Measurements from ENCODE around the gene LRRC36.

Gene LRRC36

DNA sequence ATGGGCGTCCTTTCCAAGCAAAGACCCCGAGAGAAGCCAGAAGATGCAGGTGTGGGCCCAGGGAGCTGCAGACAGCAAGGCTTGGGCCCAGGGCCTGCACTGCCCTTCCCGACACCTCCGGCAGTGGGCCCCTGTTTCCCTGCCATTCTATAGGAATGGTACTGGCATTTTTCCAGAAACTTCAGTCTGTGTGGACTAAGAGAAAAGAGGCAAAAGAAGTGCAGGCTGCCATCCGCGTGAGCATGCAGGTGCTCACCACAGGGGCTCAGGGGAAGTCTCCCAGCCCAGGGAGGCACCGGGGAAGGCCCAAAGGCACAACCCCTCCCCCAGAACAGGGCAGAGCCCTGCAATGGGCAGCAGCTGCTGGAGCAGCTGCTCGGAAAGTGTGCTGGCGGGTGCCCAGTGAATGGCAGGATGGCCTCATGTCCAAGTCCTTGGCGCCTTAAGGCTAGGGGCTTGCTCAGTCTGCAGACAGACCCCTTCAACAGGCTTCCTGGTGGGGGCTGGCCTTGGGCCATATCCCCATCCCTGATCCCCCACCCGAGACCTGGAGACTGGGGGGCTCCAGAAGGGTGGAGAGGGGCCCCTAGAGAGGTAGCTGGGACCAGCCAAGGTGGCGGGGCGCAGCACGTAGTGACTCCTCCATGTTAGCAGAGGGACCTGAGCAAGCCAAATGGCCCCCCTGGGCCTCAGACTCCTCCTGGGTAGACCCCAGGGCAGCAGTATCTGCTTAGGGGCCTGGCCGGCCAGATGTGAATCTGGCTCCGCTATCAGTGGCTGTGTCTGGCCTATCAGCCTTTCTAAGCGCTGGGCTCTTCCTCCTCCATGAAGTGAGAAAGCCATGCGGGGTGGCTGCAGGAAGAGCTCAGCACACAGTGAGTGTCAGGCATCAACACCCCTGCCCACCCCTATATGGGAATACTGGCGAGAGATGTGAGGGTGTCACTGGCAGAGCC, 73.4 kb downstream of the LRRC36 start:
- H3K79me2 ChIP-seq (ENCODE audit: insufficient read depth, low read length) = no peaks in the 10 kb centered on the region

DNA sequence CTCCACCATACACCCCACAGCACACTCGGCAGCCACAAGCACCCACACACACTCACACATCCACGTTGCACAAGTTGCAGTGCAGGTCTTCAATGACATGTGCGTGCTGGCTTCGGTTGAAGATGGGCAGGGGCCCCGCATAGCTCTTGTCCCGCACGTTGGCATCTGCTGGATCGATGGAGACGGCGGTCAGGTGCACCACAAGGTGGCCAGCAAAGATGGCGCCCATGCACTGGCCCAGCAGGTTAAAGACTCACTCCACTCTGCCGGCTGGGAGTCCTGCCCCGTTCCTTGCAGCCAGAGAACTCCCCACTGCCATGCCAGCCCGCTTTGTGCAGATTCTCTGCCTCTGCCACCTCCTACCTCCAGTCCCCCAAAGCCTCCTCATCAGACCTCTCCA, 74.3 kb downstream of the LRRC36 start:
- Histone ChIP-seq H4K20me1 (ENCODE audit: insufficient read depth, low read length, poor library complexity, severe bottlenecking) (no peaks in the 10 kb centered on the region), H3K4me1 (ENCODE audit: insufficient read depth, low read length, poor library complexity, severe bottlenecking) (peaks cover 9% of the 10 kb centered on the region), H3K36me3 (ENCODE audit: insufficient read depth, low read length) (no peaks in the 10 kb centered on the region), H3K4me3 (ENCODE audit: low read length, poor library complexity, severe bottlenecking) (no peak overlapping the region), H3K79me2 (ENCODE audit: insufficient read depth, low read length) (no peaks in the 10 kb centered on the region), H3K27me3 (ENCODE audit: insufficient read depth, low read length, poor library complexity, severe bottlenecking) (no peaks in the 10 kb centered on the region), H2AFZ (ENCODE audit: low read length) (no peak overlapping the region), H3K9me3 (ENCODE audit: insufficient read depth, low read depth, low read length) (no peaks in the 10 kb centered on the region), H3K9ac (ENCODE audit: low read depth, low read length, poor library complexity, severe bottlenecking) (no peak overlapping the region), H3F3A (ENCODE audit: low read depth) (no peaks in the 10 kb centered on the region), H3K4me2 (ENCODE audit: low read depth, low read length, poor library complexity, severe bottlenecking) (no peak overlapping the region), H3K9me2 (replicated peaks; ENCODE audit: low read depth, low read length) (no peaks in the 10 kb centered on the region)
- TF ChIP-seq, protein P1, sequence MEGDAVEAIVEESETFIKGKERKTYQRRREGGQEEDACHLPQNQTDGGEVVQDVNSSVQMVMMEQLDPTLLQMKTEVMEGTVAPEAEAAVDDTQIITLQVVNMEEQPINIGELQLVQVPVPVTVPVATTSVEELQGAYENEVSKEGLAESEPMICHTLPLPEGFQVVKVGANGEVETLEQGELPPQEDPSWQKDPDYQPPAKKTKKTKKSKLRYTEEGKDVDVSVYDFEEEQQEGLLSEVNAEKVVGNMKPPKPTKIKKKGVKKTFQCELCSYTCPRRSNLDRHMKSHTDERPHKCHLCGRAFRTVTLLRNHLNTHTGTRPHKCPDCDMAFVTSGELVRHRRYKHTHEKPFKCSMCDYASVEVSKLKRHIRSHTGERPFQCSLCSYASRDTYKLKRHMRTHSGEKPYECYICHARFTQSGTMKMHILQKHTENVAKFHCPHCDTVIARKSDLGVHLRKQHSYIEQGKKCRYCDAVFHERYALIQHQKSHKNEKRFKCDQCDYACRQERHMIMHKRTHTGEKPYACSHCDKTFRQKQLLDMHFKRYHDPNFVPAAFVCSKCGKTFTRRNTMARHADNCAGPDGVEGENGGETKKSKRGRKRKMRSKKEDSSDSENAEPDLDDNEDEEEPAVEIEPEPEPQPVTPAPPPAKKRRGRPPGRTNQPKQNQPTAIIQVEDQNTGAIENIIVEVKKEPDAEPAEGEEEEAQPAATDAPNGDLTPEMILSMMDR (conservative IDR thresholded peaks at IDR 0.05; ENCODE audit: low read length) = no peak
- no peak for TF ChIP-seq EZH2phosphoT487 (IDR thresholded peaks at IDR 0.05; ENCODE audit: borderline replicate concordance)

More for the DNA sequence above, 73.4 kb downstream of the LRRC36 start:
- no peaks in the 10 kb centered on the region for H4K20me1 ChIP-seq (ENCODE audit: insufficient read depth, low read length, poor library complexity, severe bottlenecking)
- no peaks in the 10 kb centered on the region for H3K9me2 ChIP-seq (replicated peaks; ENCODE audit: low read depth, low read length)
- no peak overlapping the region for H3K9ac ChIP-seq (ENCODE audit: low read depth, low read length, poor library complexity, severe bottlenecking)
- H3K4me2 ChIP-seq (ENCODE audit: low read depth, low read length, poor library complexity, severe bottlenecking) = no peak overlapping the region
- no peaks in the 10 kb centered on the region for H3K36me3 ChIP-seq (ENCODE audit: insufficient read depth, low read length)
- H2AFZ ChIP-seq (ENCODE audit: low read length) = no peak overlapping the region
- TF ChIP-seq, protein P1 (conservative IDR thresholded peaks at IDR 0.05; ENCODE audit: low read length) = no peak
- TF ChIP-seq EZH2phosphoT487 (IDR thresholded peaks at IDR 0.05; ENCODE audit: borderline replicate concordance) = no peak
- no peaks in the 10 kb centered on the region for H3K27me3 ChIP-seq (ENCODE audit: insufficient read depth, low read length, poor library complexity, severe bottlenecking)
- H3K4me1 ChIP-seq (ENCODE audit: insufficient read depth, low read length, poor library complexity, severe bottlenecking) = peaks cover 9% of the 10 kb centered on the region
- H3F3A ChIP-seq (ENCODE audit: low read depth) = no peaks in the 10 kb centered on the region
- no peaks in the 10 kb centered on the region for H3K9me3 ChIP-seq (ENCODE audit: insufficient read depth, low read depth, low read length)
- H3K4me3 ChIP-seq (ENCODE audit: low read length, poor library complexity, severe bottlenecking) = no peak overlapping the region

GRCh38 chr16:67403976-67404555, 77.5 kb downstream of the LRRC36 start:
- H3K27me3 ChIP-seq (ENCODE audit: insufficient read depth, low read length, poor library complexity, severe bottlenecking) = no peaks in the 10 kb centered on the region
- H3K9me2 ChIP-seq (replicated peaks; ENCODE audit: low read depth, low read length) = no peaks in the 10 kb centered on the region
- no peaks in the 10 kb centered on the region for H3F3A ChIP-seq (ENCODE audit: low read depth)
- H2AFZ ChIP-seq (ENCODE audit: low read length) = peak overlapping the region; percentile 33
- H3K4me2 ChIP-seq (ENCODE audit: low read depth, low read length, poor library complexity, severe bottlenecking) = peak overlapping the region; percentile 20
- no peak overlapping the region for H3K9ac ChIP-seq (ENCODE audit: low read depth, low read length, poor library complexity, severe bottlenecking)
- TF ChIP-seq EZH2phosphoT487 (IDR thresholded peaks at IDR 0.05; ENCODE audit: borderline replicate concordance) = no peak
- TF ChIP-seq, protein P1 (conservative IDR thresholded peaks at IDR 0.05; ENCODE audit: low read length) = no peak
- H3K79me2 ChIP-seq (ENCODE audit: insufficient read depth, low read length) = no peaks in the 10 kb centered on the region
- no peaks in the 10 kb centered on the region for H3K36me3 ChIP-seq (ENCODE audit: insufficient read depth, low read length)
- peaks cover 9% of the 10 kb centered on the region for H3K4me1 ChIP-seq (ENCODE audit: insufficient read depth, low read length, poor library complexity, severe bottlenecking)
- no peak overlapping the region for H3K4me3 ChIP-seq (ENCODE audit: low read length, poor library complexity, severe bottlenecking)
- no peaks in the 10 kb centered on the region for H4K20me1 ChIP-seq (ENCODE audit: insufficient read depth, low read length, poor library complexity, severe bottlenecking)
- no peaks in the 10 kb centered on the region for H3K9me3 ChIP-seq (ENCODE audit: insufficient read depth, low read depth, low read length)

Data from Loucy (cell line).